GM12864 (cell line): ENCODE results near the gene REXO1.

Source experiments
- DNase-seq: peaks from one replicate; pipeline ENCODE4 v3.0.0-alpha.2; 2011; ENCODE audit warnings: low read depth
- H3K4me3 ChIP-seq: 2 replicates; pipeline ENCODE4 v1.5.1; 2011; ENCODE audit warnings: mild to moderate bottlenecking, low read depth, low read length, control low read depth
- TF ChIP-seq, protein P1 (sequence below): IDR thresholded peaks from 2 replicates; pipeline ENCODE4 v1.5.1; 2011; ENCODE audit warnings: low read depth, mild to moderate bottlenecking, moderate library complexity, low read length, control low read depth, inconsistent platforms; ENCODE audit errors: missing control alignments

REXO1 gene

GRCh38 chr19:1839658-1840540 lies 8.4 kb downstream of the REXO1 start:
- DNase-seq, result no peak
- TF ChIP-seq, protein P1, sequence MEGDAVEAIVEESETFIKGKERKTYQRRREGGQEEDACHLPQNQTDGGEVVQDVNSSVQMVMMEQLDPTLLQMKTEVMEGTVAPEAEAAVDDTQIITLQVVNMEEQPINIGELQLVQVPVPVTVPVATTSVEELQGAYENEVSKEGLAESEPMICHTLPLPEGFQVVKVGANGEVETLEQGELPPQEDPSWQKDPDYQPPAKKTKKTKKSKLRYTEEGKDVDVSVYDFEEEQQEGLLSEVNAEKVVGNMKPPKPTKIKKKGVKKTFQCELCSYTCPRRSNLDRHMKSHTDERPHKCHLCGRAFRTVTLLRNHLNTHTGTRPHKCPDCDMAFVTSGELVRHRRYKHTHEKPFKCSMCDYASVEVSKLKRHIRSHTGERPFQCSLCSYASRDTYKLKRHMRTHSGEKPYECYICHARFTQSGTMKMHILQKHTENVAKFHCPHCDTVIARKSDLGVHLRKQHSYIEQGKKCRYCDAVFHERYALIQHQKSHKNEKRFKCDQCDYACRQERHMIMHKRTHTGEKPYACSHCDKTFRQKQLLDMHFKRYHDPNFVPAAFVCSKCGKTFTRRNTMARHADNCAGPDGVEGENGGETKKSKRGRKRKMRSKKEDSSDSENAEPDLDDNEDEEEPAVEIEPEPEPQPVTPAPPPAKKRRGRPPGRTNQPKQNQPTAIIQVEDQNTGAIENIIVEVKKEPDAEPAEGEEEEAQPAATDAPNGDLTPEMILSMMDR, result no peak

DNA sequence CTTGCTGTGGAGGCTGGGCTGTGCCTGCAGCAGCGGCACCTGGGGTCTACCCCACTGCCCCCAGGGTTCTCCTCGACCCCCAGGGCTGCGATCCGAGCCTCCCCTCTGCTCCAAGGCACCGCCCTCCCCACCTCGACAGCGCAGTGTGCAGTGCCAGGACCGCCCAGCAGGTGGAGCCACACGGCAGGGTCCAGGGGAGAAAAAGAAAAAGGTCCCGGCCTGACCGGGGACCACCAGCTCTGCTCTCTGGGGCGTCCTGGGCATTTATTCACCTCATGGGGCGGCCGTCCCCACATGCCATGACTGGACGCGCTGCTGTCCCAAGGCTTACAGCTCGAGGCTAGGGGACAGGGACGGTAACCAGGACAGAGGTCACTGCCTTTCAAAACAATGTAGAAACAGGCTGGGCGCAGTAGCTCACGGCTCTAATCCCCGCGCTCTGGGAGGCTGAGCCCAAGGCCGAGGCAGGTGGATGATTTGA lies 10.6 kb downstream of the REXO1 start:
- no peak for DNase-seq
- no peak overlapping the region for H3K4me3 ChIP-seq
- TF ChIP-seq, protein P1, result peak; percentile 93

More at GRCh38 chr19:1839658-1840540, 8.4 kb downstream of the REXO1 start:
- no peak overlapping the region for H3K4me3 ChIP-seq

- TF ChIP-seq, protein P1, result no peak
- no peak for DNase-seq
- no peak overlapping the region for H3K4me3 ChIP-seq
Measured at GRCh38 chr19:1837222-1837565, 11.1 kb downstream of the REXO1 start.

DNA sequence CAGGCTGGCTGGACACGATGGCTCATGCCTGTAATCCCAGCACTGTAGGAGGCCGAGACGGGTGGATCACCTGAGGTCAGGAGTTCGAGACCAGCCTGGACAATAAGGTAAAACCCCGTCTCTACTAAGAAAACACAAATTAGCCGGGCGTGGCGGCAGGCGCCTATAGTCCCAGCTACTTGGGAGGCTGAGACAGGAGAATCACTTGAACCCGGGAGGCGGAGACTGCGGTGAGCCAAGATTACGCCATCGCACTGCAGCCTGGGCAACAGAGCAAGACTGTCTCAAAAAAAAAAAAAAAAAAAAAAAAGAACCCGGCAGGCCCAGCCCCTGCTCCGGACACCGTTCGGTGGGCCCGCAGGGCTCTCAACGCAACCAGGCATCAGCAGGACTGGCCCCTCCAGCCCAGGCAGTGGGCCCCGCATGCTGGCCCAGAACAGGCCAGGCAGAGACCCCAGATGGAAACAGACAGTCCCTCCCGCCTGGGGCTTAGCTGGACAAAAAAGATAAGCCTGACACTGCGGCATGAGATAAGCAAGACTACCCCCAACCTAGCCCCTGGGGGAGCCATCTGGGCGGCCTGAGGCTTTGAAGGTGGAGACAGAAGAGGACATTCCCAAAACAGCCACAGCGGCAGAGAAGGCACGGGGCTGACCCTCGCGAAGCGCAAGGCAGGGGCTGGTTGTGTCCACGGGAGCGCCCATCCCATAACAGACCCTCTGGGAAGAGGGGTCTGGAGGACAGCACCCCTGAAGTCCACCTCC lies 11.6 kb downstream of the REXO1 start:
- H3K4me3 ChIP-seq, result no peak overlapping the region
- no peak for DNase-seq
- TF ChIP-seq, protein P1, result no peak

DNA sequence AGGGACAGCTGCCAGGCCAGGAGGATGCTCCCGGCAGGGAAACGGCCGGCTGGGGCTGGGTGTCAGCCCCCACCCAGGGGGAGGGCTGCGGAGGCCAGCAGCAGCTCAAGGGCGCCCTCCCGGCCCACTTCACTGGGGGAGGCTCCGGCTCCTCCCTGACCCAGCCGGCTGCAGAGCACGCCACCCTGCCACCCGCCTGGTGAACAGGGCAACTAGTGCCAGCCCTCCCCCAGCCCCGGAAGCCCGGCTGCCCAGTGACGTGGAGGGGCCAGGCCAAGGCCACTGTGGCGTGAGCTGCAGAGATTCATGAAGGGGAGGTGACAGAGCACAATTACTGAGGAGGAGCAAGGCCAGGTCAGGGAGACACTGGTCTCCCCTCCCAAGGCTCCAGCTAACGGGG lies 14.7 kb downstream of the REXO1 start:
- no peak overlapping the region for H3K4me3 ChIP-seq
- TF ChIP-seq, protein P1, result no peak
- DNase-seq, result no peak

DNA sequence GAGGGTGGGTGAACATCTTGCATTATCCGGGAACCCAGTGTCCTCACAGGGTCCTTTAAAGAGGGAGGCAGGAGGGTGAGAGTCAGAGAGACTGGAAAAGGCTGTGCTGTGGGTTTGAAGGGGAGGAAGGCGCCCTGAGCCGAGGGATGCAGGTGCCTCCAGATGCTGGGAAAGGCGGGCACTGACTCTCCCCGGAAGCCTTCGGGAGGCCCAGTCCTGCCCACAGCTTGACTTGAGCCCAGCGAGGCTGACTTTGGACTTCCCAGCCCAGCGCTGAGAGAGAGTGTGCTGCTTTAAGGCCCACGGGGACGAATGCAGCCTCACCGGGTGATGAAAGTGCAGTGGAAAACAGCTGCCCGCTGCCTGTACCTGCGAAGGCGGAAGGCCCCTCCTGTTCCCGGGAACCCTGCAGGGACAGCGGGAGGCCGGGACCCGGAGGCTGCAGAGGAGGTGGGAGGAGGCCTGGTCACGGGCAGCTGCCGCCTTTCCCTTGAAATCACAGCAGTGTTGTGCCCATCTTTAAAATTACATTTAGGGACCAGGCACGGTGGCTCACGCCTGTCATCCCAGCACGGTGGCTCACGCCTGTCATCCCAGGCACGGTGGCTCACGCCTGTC lies 16.1 kb downstream of the REXO1 start:
- no peak overlapping the region for H3K4me3 ChIP-seq
- DNase-seq, result no peak
- TF ChIP-seq, protein P1, result no peak
